ENCODE data around the gene HM13.
"Not testable (repeated sequence)": the region's sequence is repeated elsewhere in the genome, so short reads cannot be mapped to it uniquely, and the experiment has no call there.

HM13 gene

DNA sequence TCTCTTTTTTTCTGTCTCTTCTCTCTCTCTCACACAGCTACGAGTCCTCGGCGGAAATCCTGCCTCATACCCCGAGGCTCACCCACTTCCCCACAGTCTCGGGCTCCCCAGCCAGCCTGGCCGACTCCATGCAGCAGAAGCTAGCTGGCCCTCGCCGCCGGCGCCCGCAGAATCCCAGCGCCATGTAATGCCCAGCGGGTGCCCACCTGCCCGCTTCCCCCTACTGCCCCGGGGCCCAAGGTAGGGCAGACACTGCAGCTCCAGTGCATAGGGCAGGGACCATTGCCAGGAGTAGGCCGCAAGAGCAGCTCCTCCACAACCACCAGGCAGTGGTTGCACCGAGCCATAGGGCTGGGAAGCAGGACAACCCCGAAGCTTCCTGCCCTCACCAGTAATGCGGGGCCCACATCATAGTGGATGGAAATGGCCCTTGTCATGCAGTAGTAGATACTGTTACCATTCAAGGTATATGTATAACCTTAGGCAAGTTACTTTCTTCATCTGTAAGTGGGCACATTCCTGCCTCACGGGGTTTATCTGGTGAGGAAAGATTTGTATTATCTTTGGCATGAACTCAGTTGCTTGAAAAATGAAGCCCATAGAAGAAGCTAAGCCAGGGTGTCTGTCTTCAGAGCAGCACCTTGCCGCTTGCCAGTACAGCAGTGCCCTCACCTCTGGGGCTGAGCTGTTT lies 53.9 kb downstream of the HM13 start:
- no peak for DNase-seq

DNA sequence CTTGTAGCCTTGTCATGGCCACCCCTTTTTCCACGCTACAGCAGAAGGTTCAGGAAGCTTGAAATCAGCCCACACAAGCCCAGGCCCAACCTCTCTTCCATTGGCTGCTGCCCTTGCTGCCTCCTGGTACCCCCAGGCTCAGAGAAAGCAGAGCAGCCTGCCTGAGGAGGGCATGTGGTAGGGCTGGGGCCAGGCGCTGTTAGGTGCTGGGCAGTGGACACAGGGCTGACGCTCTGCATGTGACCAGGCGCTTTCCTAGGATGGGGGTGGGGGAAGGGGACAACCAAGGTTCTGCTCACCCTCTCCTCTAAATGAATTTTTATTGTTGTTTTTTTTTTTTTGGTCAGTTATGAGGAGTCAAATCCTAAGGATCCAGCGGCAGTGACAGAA lies 54.5 kb downstream of the HM13 start:
- no peak for DNase-seq

DNA sequence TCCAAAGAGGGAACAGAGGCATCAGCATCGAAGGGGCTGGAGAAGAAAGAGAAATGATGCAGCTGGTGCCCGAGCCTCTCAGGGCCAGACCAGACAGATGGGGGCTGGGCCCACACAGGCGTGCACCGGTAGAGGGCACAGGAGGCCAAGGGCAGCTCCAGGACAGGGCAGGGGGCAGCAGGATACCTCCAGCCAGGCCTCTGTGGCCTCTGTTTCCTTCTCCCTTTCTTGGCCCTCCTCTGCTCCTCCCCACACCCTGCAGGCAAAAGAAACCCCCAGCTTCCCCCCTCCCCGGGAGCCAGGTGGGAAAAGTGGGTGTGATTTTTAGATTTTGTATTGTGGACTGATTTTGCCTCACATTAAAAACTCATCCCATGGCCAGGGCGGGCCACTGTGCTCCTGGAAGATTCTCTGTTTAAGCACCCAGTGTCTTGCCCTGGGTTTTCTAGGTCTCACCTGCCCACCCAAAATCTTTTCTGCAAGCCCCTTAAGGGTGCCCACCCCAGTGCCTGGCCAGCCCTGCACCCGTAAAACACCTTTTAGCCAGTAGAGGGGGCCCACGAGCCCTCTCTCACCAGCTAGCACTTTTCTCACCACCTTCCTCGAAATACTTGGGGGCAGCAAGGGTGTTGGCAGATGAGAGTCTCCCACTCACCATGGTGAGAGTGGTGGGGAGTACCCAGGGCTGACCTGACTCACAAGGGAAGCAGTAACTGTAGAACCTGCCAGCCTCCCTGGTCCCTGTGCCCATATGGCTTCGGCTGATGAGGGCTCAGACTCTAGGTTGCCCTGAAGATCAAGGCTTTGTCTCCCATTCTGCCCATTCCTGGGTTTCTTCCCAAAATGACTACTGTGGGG lies 55.1 kb downstream of the HM13 start:
- DNase-seq = peak; percentile 63 to 75

DNA sequence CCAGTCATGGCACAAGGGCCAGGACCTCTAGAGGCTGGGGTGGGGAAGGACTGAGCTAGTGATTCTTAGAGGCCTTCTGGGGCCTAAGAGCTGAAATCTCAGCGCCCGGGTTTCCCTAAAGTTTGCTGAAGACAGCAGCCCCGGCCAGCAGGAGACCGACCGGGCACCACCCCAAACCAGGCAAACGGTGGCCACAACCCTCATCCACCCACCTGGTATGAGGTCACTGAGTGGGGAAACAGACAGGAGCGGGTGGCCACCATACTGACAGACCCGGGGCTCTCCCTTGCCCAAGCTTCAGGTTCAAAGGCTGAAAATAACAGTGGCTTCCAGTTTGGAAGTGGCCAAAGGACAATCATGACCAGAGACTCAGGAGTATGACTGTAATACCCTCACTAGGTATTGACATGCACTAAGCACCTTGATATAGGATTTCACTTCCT lies 55.8 kb downstream of the HM13 start:
- DNase-seq = no peak

DNA sequence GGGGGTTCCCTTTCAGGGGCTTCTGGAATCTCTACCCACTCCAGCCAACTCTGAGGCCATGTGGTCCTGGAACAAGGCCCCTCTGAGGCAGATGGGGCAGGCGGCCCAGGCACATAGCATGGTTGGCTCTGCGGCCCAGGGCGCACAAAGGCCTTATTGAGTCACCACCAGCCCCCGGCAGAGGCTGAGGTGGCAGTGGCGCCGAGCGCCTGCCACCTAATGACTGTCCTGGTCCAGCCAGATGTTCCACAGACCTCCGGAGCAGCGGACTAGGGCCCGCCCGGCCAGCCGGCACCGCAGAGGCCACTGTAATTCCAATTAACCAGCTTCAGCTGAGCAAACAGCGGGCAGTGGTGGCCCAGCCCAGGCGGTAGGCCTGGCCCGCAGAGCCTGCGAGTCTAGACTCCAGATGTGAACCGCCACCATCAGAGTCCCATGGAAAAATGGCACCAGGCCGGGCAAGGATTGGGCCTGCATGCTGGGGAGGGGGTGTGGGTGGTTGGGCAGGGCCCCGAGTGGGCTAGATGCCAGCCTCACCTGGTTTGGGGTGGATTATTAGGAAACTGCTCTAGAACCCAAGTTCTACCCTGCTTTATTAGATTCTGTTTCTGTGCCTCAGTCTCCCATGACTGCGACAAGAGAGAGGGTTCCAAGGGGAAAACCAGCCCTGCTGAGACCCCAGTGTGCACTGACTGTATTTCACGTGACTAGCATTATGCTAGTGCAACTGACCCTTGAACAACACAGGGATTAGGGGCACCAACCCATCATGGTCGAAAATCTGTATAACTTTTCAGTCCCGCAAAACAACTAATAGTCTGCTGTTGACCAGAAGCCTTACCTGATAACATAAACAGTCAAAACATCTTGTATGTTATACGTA lies 56.7 kb downstream of the HM13 start:
- DNase-seq = no peak

DNA sequence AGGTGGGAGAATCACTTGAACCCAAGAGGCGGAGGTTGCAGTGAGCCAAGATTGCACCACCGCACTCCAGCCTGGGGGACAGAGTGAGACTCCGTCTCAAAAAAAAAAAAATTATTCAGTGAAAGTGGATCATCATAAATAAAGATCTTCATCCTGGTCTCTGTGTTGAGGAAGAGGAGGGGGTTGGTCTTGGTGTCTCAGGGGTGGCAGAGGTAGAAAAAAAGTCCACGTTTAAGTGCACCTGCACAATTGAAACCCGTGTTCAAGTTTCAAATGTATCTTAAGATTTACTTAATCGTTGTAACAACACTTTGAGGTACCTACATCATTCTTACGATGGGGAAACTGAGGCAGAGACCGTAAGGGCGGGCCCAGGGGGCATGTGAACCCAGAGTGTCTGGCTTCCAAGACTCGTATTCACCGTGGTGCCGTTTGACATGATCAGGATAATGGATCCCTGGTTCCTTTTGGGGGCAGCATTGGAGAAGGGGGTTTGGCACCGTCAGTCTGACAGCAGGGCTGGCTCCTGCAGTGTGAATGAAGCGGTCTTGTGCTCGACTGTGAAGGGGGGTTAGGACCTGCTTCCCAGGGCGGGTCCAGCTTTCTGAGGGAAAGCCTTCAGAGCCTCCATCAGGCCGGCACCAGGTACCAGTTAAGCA lies 57.9 kb downstream of the HM13 start:
- no peak for DNase-seq

DNA sequence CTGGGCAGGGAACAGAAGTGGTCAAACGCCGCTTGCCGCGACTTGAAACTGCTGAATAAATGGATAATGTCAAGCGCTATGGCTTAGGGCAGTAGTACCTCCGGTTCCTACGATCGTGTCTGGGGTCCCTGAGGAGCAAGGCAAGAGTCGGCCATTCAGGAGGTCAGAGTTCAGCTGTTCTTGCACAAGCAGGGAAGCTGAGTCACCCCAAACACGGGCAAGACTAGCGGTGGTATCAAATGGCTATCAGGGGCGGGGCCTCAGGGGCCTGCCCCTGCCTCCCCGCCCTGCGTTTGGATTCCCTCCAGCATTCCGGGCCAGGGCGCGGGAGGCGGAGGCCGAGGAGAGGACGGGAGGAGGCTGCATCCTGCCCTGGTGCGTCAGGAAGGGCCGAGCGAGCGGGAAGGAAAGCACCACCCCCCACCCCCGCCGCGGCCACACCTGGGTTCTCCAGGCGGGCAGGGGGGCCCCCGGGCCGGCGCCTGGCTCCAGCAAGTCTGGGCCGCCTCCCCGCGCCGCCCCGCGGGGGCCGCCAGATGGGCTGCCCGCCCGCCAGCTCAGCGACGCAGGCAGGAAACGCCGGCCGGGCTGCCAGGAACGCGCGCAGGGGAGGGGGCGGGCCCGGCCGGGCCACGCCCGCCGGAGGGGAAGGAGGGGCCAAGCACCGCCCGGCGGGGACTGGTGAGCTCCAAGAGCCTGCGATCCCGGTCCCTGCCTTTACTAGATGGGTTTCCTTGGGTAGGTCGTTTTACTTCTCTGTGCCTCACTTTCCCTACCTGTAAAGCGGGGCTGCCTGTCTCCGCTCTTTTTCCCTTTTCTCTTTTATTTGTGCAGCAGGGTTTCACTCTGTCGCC lies 58.7 kb downstream of the HM13 start:
- DNase-seq = peak; percentile 88 to 90

DNA sequence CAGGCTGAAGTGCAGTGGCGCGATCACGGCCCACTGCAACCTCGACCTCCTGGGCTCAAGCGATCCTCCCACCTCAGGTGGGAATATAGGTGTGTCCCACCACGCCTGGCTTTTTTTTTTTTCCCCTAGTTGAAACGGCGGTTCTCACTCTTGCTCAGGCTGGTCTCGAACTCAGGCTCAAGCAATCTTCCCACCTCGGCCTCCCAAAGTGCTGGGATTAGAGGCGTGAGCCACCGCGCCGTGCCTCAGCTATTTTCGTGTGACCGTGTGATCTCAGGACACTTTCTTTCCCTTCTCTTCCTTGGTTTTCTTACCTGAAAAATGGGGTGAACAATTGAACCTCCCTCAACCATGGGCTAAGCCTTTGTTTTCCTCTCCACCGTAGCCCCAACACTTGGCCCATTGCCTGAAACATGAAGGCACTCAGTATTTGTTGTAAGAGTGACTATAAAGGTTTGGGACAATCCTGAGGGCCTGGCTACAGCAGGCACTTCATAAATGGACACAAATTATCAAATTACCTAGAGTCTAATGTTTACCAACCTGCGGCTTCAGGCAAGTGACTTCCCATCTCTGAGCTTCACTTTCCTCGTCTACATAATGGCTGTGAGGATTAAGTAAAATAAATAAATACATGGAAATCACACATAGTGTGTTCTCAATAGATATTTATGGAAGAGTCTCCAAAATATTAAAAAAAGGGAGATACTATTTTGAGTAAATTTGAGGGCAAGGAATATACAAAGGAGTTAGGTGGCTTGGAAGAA lies 59.5 kb downstream of the HM13 start:
- no peak for DNase-seq

DNA sequence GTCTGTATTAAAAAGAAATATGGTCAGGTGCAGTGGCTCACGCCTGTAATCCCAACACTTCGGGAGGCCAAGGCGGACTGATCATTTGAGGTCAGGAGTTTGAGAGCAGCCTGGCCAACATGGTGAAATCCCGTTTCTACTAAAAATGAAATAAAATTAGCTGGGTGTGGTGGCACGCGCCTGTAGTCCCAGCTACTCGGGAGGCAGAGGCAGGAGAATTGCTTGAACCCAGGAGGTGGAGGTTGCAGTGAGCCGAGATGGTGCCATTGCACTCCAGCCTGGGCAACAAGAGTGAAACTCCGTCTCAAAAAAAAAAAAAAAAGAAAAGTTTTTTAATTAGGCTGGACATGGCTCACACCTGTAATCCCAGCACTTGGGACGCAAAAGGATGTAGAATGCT lies 60.7 kb downstream of the HM13 start:
- not testable (repeated sequence) for DNase-seq

DNA sequence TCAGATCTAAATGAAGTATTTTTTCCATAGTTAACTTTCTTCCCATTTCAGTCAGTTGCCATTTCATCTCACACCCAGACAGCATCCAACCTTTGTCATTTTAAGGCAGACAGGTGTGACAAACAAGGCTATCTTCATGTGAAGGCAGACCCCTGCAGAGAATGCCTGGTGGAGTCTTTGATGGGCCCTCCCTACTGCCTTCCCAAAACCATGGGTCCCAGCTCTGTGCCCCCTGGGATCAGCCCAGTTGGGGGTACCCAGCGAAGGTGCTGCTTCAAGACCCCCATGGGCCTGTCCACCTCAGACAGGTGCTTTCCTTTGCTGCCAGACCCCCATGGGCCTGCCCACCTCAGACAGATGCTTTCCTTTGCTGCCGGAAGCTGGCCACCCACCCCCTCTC lies 62.5 kb downstream of the HM13 start:
- no peak for DNase-seq

DNA sequence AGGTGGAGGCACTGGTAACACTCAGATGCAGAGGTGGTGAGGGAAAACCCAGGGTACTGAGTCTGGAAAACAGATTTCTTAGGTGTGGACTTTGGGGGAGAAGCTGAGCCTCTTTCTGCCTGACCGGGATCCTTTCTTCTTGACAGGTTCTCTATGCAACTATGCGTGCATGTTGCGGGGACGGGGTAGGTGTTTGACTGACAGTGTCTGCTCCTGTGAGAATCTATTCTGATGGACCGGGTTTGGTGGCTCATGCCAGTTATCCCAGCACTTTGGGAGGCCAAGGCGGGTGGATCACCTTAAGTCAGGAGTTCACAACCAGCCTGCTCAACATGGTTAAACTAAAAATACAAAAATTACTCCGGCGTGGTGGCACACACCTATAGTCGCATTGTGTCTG lies 63.0 kb downstream of the HM13 start:
- no peak for DNase-seq

DNA sequence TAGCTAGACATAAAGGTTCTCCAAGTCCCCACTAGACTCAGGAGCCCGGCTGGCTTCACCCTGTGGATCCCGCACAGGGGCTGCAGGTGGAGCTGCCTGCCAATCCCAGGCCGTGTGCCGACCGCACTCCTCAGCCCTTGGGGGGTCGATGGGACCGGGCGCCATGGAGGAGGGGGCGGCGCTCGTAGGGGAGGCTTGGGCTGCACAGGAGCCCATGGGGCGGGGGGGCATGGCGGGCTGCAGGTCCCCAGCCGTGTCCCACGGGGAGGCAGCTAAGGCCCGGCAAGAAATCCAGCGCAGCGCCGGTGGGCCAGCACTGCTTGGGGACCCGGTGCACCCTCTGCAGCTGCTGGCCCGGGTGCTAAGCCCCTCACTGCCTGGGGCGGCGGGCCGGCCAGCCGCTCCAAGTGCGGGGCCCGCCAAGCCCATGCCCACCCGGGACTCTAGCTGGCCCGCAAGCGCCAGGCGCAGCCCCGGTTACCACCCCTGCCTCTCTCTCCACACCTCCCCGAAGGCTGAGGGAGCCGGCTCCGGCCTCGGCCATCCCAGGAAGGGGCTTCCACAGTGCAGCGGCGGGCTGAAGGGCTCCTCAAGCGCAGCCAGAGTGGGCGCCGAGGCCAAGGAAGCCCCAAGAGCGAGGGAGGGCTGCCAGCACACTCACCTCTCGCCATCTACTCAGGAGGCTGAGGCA lies 64.4 kb downstream of the HM13 start:
- no peak for DNase-seq

DNA sequence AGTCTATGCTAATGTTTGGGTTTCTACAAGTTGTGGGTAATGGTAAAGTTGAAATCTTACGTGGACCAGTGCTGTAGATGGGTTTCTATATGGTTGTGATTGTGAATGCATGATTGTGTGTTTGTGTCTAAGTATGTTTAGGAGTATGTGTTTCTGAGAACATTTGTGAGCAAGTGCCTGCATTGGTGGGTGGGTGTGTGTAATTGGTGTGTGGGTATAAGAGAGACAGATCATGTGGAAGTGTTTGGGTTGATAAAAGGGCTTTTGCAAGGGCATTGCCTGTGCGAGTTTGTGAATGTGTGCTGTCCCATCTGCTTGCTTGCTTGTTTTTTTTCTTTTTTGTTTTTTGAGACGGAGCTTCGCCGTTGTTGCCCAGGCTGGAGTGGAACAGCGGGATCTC lies 65.0 kb downstream of the HM13 start:
- DNase-seq = no peak

DNA sequence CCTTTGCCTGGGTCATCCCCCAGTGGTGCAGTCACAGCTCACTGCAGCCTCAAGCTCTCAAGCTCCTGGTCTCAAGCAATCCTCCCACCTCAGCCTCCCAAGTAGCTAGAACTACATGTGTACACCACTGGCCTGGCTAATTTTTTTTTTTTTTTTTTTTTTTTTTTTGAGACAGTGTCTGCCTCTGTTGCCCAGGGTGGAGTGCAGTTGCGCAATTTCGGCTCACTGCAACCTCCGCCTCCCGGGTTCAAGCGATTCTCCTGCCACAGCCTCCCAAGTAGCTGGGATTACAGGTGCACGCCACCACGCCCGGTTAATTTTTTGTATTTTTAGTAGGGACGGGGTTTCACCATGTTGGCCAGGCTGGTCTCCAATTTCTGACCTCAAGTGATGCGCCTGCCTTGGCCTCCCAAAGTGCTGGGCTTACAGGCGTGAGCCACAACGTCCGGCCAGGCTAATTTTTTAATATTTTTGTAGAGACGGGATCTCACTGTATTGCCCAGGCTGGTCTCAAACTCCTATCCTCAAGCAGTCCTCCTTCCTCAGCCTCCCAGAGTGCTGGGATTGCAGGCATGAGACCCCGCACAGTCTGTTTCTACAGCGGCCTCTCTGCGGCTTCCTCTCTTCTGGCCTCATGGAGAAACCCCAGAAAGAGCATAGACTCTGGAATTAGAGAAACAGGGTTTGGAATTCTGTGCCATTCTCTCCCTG lies 65.9 kb downstream of the HM13 start:
- not testable (repeated sequence) for DNase-seq

DNA sequence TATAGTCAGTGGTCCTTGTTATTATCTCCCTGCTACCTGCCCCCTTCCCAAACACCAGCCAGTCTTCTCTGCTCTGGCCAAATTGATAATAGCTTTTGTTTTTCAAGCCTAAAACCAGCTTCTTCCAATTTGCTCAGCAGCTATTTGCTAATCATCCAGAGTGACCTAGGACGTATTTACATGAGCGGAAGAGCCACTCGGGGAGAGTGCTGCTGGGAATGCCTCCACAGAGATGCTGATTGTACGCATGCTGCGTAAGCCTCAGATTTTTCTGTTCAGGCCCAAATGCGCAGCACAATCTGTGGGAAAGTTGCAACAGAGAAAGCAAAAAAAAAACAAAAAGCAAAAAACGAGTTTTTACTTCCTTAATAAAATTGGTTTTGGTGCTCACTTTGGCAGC lies 66.5 kb downstream of the HM13 start:
- DNase-seq = no peak

DNA sequence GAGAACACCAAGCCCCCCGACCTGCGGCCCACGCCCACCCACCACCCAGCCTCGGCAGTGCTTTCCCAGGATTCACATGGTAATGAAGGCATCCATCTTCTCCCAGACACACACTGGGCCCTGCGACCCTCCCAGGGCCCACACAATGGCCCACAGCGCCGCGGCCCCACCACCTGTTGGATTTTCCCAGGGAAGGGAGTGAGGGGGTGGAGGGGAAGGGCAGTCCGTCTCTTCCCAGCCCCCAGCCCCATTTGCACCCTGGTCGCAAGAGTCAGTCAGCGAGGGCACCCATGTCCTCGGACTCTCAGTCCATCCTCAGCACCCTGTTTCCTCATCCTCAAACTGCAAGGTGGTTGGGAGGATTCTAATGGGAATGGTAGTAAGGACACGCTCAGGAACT lies 67.1 kb downstream of the HM13 start:
- no peak for DNase-seq

DNA sequence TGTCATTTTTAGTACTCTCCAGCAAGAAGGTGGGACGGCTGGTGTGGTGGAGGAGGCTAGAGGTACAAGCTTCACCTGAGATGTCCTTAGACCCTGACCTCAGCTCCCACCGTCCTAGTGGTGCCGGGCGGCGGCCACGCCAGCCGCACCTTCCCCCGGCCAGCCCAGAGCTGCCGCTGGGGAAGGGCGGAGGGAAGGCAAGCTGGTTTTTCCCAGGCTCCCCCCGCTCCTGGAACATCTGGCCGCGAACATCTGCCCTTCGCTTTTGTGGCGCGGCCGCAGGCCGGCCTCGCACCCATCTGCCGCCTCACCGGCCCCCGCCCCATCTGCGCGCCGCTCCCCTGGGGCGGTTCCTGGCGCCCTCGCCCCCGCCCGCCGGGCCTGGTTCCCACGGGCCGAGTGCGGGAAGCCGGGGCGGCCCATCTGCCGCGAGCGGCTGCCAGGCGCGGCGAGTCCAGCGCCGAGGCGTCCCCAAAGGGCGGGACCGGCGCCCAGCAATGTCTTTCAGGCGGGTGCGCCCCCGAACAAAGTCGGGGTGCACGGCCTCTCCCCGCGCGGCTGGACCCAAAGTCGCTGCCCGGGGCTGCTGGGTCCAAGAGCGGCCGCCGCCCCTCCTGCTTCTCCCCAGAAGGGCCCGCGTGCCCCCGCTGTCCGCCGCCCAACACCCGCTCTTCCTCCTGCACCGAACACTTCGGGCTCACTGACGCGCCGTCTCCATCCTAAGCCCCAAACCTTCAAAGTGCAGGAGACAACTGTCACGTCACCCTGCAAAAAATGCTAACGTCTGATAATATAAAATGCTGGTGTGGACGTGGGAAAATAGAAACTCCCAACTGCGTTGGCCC lies 73.5 kb downstream of the HM13 start:
- DNase-seq = no peak

DNA sequence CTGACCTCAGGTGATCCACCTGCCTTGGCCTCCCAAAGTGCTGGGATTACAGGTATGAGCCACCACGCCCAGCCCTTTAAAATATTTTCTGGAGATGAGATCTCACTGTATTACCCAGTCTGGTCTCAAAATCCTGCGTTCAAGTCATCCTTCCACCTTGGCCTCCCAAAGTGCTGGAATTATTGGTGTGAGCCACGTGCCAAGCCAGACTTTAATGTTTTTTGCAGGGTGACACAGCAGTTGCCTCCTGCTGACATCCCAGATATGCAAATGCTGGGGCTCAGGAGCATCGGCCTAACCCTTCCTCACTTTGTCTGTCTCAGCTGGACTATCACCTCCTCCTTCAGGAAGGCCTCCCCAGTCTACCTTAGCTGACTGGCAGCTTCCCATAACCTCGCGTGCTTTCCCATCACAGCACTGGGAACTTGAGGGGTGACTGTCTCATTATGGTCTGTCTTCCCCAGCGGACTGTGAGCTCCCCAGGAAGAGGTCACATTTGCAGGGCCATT lies 76.5 kb downstream of the HM13 start:
- no peak for DNase-seq
